ENCODE results near the gene DSG2.

DSG2 gene

GRCh38 chr18:31590570-31590969 is 92.6 kb downstream of the DSG2 start:
- no peak for DNase-seq (ENCODE audit: low read depth)

GRCh38 chr18:31591113-31591512 is 93.1 kb downstream of the DSG2 start:
- no peak for DNase-seq (ENCODE audit: low read depth)

- DNase-seq (ENCODE audit: low read depth), result no peak
Measured at GRCh38 chr18:31591628-31592027, 93.7 kb downstream of the DSG2 start, which contains the start of gene TTR. TSS of gene TTR (plus strand) at chr18:31591877. CDS start at chr18:31591903, 26 bp downstream.

- DNase-seq (ENCODE audit: low read depth), result no peak
Measured at GRCh38 chr18:31592506-31593157, 94.7 kb downstream of the DSG2 start.

DNA sequence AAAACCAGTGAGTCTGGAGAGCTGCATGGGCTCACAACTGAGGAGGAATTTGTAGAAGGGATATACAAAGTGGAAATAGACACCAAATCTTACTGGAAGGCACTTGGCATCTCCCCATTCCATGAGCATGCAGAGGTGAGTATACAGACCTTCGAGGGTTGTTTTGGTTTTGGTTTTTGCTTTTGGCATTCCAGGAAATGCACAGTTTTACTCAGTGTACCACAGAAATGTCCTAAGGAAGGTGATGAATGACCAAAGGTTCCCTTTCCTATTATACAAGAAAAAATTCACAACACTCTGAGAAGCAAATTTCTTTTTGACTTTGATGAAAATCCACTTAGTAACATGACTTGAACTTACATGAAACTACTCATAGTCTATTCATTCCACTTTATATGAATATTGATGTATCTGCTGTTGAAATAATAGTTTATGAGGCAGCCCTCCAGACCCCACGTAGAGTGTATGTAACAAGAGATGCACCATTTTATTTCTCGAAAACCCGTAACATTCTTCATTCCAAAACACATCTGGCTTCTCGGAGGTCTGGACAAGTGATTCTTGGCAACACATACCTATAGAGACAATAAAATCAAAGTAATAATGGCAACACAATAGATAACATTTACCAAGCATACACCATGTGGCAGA is 97.3 kb downstream of the DSG2 start:
- DNase-seq (ENCODE audit: low read depth), result no peak

DNA sequence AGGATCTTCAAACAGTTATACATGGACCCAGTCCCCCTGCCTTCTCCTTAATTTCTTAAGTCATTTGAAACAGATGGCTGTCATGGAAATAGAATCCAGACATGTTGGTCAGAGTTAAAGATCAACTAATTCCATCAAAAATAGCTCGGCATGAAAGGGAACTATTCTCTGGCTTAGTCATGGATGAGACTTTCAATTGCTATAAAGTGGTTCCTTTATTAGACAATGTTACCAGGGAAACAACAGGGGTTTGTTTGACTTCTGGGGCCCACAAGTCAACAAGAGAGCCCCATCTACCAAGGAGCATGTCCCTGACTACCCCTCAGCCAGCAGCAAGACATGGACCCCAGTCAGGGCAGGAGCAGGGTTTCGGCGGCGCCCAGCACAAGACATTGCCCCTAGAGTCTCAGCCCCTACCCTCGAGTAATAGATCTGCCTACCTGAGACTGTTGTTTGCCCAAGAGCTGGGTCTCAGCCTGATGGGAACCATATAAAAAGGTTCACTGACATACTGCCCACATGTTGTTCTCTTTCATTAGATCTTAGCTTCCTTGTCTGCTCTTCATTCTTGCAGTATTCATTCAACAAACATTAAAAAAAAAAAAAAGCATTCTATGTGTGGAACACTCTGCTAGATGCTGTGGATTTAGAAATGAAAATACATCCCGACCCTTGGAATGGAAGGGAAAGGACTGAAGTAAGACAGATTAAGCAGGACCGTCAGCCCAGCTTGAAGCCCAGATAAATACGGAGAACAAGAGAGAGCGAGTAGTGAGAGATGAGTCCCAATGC is 98.3 kb downstream of the DSG2 start:
- DNase-seq (ENCODE audit: low read depth), result no peak

GRCh38 chr18:31598021-31598805 is 100.2 kb downstream of the DSG2 start:
- DNase-seq (ENCODE audit: low read depth), result no peak

Measured in GM04504 (cell line).